HG03280 (cell line): ENCODE results near the gene SPTBN1.
"Not testable (repeated sequence)": the region's sequence is repeated elsewhere in the genome, so short reads cannot be mapped to it uniquely, and the experiment has no call there.

ENCODE experiments used
- ATAC-seq: cut with Tn5 transposase; IDR thresholded peaks from one replicate; pipeline ENCODE4 v1.9.1; 2021; ENCODE audit warnings: mild to moderate bottlenecking, moderate library complexity; ENCODE audit not compliant: unreplicated experiment

SPTBN1 gene

GRCh38 chr2:54468673-54469072, 12.5 kb downstream of the SPTBN1 start:
- no peak for ATAC-seq

- no peak for ATAC-seq
Observed at GRCh38 chr2:54469484-54470053, 13.4 kb downstream of the SPTBN1 start.

GRCh38 chr2:54470266-54470938, 14.3 kb downstream of the SPTBN1 start:
- no peak for ATAC-seq

- no peak for ATAC-seq
Observed at GRCh38 chr2:54471221-54471711, 15.1 kb downstream of the SPTBN1 start.

- ATAC-seq: no peak
Observed at GRCh38 chr2:54473851-54474250, 17.7 kb downstream of the SPTBN1 start.

GRCh38 chr2:54475285-54475684, 19.2 kb downstream of the SPTBN1 start:
- ATAC-seq: no peak

- no peak for ATAC-seq
Observed at GRCh38 chr2:54475919-54476318, 19.8 kb downstream of the SPTBN1 start.

GRCh38 chr2:54476852-54477251, 20.7 kb downstream of the SPTBN1 start:
- no peak for ATAC-seq

- no peak for ATAC-seq
Observed at GRCh38 chr2:54477896-54478295, 21.8 kb downstream of the SPTBN1 start.

- ATAC-seq: no peak
Observed at GRCh38 chr2:54478899-54479298, 22.8 kb downstream of the SPTBN1 start.

- ATAC-seq: no peak
Observed at GRCh38 chr2:54479424-54479823, 23.3 kb downstream of the SPTBN1 start.

GRCh38 chr2:54480025-54480424, 23.9 kb downstream of the SPTBN1 start:
- ATAC-seq: no peak

- ATAC-seq: no peak
Observed at GRCh38 chr2:54481686-54482085, 25.6 kb downstream of the SPTBN1 start.

GRCh38 chr2:54482715-54483114, 26.6 kb downstream of the SPTBN1 start:
- no peak for ATAC-seq

GRCh38 chr2:54483426-54483825, 27.3 kb downstream of the SPTBN1 start:
- ATAC-seq: no peak

- not testable (repeated sequence) for ATAC-seq
Observed at GRCh38 chr2:54485756-54486155, 29.6 kb downstream of the SPTBN1 start.

GRCh38 chr2:54486766-54487165, 30.6 kb downstream of the SPTBN1 start:
- no peak for ATAC-seq

- no peak for ATAC-seq
Observed at GRCh38 chr2:54490863-54491262, 34.7 kb downstream of the SPTBN1 start.

GRCh38 chr2:54492335-54492734, 36.2 kb downstream of the SPTBN1 start:
- ATAC-seq: no peak

- ATAC-seq: no peak
Observed at GRCh38 chr2:54494087-54494486, 38.0 kb downstream of the SPTBN1 start.

GRCh38 chr2:54496920-54497319, 40.8 kb downstream of the SPTBN1 start:
- ATAC-seq: no peak

GRCh38 chr2:54497763-54498680, 41.9 kb downstream of the SPTBN1 start:
- ATAC-seq: no peak
